Testis (tissue), 3 donors: Measurements from ENCODE around the gene UBAC2. TPM values are rescaled to one million over a fixed set of nuclear protein-coding genes. Genes with fewer than 3 reads are reported as not detected.

Experiments used
- DNase-seq: peaks from one replicate; pipeline ENCODE4 v3.0.0-alpha.2; 2019
- H3K27ac ChIP-seq, 2 donors: fragments of 200-600 bp; sonication (generic); one replicate each; pipeline ENCODE4 v1.5.1; 2019
- H3K27me3 ChIP-seq: fragments of 200-600 bp; sonication (generic); one replicate; pipeline ENCODE4 v1.5.1; 2019
- H3K36me3 ChIP-seq: fragments of 200-600 bp; sonication (generic); one replicate; pipeline ENCODE4 v1.5.1; 2017; ENCODE audit warnings: low read depth; ENCODE audit errors: missing control alignments
- H3K4me1 ChIP-seq: fragments of 200-600 bp; sonication (generic); one replicate; pipeline ENCODE4 v1.5.1; 2019
- H3K4me3 ChIP-seq, 2 donors: fragments of 200-600 bp; sonication (generic); one replicate each; pipeline ENCODE4 v1.5.1; 2017 to 2019
- H3K9me3 ChIP-seq: fragments of 200-600 bp; sonication (generic); one replicate; pipeline ENCODE4 v1.5.1; 2017
- POLR2A ChIP-seq: fragments of 450-650 bp; IDR thresholded peaks from one replicate; pipeline ENCODE4 v1.6.1; 2017; ENCODE audit warnings: antibody characterized with exemption, mild to moderate bottlenecking, moderate library complexity
- WGBS, 2 donors: methylation state at CpG; one replicate each; pipeline ENCODE4 v1.1.5; 2018; 5-methylcytosine and 5-hydroxymethylcytosine counted together
- intact Hi-C: fragments of 100-400 bp; cut with DNase I; formaldehyde crosslinking; loops from one replicate; pipeline ENCODE4 v1.15.1; 2023; ENCODE audit warnings: low total_unique reads
- polyA plus RNA-seq: library from polyadenylated mRNA; stranded (reverse); fragments of 350-450 nt; fragmentation: Illumina TruSeq; extraction: RNeasy Lipid Tissue Mini Kit (QIAGEN cat#74804); gene quantifications from one replicate; pipeline ENCODE4 v1.2.3, GENCODE V29; 2014; ENCODE audit warnings: low read depth, low replicate concordance; ENCODE audit not compliant: insufficient read depth
- total RNA-seq, 2 donors: library from RNA; depleted of rRNA; stranded (reverse); fragments of >200 nt; gene quantifications; one replicate each; pipeline ENCODE4 v1.2.3, GENCODE V29; 2016
- TF ChIP-seq, protein P1 (sequence below), 3 experiments: fragments of 450-650 bp in 2 of 3; fragments of 200-600 bp in 1 of 3; sonication (generic) in 1 of 3; IDR thresholded peaks; one replicate each; pipeline ENCODE4 v1.5.1; 2016 to 2019; ENCODE audit warnings: antibody characterized with exemption in 3 of 3, mild to moderate bottlenecking in 2 of 3, moderate library complexity in 1 of 3

Gene UBAC2
- total and polyA plus RNA-seq, 3 donors from 2014 or later, result 85.5 to 147 (median 93.0) TPM

DNA sequence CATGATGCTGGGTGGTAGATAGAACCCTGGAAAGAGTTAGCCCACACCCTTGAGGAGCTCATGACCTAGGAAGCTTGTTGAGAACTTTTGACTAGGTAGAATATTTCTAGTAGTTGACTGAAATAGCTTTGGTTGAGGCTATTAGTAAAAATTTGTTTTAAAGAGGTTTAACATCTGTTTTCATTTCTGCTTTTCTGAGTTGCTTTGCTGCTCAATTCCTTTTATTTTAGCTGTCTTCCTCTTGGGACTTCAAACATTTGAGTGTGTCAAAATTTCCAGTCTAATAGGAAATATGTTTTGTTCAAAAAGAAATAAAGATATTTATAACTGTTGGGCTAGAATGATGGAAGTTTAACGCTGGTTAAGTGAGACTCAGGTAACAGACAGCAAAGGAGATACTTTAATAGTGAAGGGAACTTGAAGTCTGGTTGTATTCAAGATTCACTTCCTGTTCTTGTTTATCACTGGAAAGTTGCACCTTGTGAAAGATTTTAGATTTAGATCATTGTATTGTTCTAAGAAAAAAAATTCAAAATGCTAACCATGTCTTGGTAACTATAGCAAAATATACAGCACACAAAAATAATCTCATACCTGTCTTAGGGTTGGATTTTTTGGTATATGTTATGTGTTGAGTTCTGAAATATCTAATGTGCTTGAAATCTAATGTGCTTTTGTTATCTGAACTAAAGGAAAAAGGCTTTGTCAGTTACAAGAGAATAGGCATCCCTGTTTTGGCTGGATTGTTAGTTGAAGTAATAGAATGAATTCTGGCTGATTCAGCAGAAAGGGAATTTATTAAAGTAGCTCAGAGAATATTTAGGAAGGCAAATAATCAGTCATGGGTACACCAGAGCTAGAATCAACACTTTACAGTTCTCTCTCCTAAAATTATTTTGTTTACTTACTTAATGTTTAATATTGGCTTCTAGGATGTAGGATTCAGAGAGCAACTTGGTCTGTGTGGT is 81.9 kb downstream of the UBAC2 start:
- 68 to 75% methylated on average over 1 of the region's 1 CpG for WGBS, 2 donors
- Histone ChIP-seq H3K27me3 (no peaks in the 10 kb centered on the region), H3K9me3 (no peaks in the 10 kb centered on the region), H3K27ac (peak overlapping the region in 1 of 2 donors; percentile 57), H3K4me3 (no peak overlapping the region), H3K36me3 (no peaks in the 10 kb centered on the region), H3K4me1 (peaks cover 53% of the 10 kb centered on the region)
- TF ChIP-seq, protein P1, sequence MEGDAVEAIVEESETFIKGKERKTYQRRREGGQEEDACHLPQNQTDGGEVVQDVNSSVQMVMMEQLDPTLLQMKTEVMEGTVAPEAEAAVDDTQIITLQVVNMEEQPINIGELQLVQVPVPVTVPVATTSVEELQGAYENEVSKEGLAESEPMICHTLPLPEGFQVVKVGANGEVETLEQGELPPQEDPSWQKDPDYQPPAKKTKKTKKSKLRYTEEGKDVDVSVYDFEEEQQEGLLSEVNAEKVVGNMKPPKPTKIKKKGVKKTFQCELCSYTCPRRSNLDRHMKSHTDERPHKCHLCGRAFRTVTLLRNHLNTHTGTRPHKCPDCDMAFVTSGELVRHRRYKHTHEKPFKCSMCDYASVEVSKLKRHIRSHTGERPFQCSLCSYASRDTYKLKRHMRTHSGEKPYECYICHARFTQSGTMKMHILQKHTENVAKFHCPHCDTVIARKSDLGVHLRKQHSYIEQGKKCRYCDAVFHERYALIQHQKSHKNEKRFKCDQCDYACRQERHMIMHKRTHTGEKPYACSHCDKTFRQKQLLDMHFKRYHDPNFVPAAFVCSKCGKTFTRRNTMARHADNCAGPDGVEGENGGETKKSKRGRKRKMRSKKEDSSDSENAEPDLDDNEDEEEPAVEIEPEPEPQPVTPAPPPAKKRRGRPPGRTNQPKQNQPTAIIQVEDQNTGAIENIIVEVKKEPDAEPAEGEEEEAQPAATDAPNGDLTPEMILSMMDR (IDR thresholded peaks at IDR 0.05), result no peak
- no peak for TF ChIP-seq POLR2A
- no peak for DNase-seq
- intact Hi-C loops, result no loop called here

DNA sequence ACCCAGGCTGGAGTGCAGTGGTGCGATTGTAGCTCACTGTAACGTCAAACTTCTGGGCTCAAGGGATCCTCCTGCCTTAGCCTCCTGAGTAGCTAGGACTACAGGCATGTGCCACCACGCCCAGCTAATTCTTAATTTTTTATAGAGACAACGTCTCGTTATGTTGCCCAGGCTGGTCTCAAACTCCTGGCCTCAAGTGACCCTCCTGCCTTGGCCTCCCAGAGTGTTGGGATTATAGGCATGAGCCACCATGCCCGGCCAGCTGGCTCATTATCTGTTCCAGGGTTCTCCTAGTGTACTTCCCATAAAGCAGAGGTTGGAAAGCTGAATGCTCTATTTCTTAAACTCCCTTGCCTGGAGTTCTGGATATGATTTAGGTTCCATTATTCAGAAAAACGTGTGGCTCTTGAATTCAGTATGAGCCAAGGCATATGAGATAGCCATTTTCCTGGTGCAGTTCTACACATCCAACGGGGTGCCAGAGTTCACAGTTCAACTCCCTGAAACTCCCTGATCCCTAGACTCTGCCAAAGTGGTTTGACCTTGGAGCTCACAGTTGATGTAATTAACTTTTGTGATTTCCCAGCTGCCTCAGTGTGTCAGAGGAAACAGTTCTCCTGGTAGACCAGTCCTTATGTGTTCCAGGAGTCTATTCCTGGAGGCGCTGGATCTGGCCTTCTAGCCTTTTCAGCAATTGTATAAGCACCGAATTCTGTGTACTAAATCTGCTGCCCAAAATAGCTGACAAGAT is 85.0 kb downstream of the UBAC2 start:
- TF ChIP-seq, protein P1 (IDR thresholded peaks at IDR 0.05), result no peak
- no peak for TF ChIP-seq POLR2A
- WGBS, 2 donors, result 52 to 71% methylated on average over 10 of the region's 10 CpGs
- H3K36me3 ChIP-seq, result no peaks in the 10 kb centered on the region
- no peak overlapping the region for H3K4me3 ChIP-seq
- peaks cover 73% of the 10 kb centered on the region for H3K4me1 ChIP-seq
- H3K27me3 ChIP-seq, result no peaks in the 10 kb centered on the region
- H3K9me3 ChIP-seq, result no peaks in the 10 kb centered on the region
- H3K27ac ChIP-seq, result peak overlapping the region; percentile 39 to 64
- intact Hi-C loops, result no loop called here
- peak; percentile 75 for DNase-seq

DNA sequence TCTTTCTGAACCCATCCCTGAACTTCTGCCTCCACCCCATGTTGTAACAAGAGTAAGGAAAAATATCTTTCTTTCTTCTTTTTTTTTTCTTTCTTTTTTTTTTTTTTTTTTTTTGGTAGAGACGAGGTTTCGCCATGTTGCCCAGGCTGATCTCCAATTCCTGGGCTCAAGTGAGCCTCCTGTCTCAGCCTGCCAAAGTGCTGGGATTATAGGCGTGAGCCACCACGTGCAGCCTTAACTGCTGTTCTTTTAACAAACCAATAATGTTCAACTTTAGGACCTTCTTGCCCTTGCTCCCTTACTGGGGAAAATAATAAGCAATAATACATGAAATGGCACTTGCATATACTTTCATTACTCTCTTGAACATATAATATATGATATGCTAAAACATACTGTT is 86.9 kb downstream of the UBAC2 start:
- H3K36me3 ChIP-seq, result no peaks in the 10 kb centered on the region
- peak; percentile 65 for DNase-seq
- TF ChIP-seq POLR2A, result no peak
- TF ChIP-seq, protein P1 (IDR thresholded peaks at IDR 0.05), result no peak
- peak overlapping the region; percentile 29 to 39 for H3K27ac ChIP-seq
- H3K4me1 ChIP-seq, result peaks cover 59% of the 10 kb centered on the region
- H3K4me3 ChIP-seq, result no peak overlapping the region
- H3K27me3 ChIP-seq, result no peaks in the 10 kb centered on the region
- intact Hi-C loops, result no loop called here
- no peaks in the 10 kb centered on the region for H3K9me3 ChIP-seq
- 32 to 76% methylated on average over 4 of the region's 4 CpGs for WGBS, 2 donors

DNA sequence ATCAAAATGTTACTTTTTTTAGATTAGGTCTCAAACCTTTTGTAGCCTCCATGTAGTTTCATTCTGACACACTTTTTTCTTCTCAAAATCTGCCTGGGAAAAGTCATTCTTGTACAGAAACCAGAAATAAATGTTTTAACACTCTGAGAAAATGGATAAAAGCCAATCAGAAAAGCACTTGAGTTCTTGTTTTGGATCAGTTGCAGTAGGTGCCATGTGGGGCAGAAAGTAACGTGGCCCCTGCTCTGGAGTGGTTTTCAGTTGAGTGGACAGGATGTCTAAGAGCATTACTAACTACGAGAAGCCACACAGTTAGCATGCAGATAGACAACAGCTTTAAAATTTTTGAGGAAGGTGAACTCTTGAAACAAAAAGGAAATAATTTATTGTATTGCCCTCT is 87.4 kb downstream of the UBAC2 start:
- Histone ChIP-seq H3K27ac (peak overlapping the region; percentile 29 to 62), H3K4me3 (no peak overlapping the region), H3K9me3 (no peaks in the 10 kb centered on the region), H3K36me3 (no peaks in the 10 kb centered on the region), H3K4me1 (peaks cover 55% of the 10 kb centered on the region), H3K27me3 (no peaks in the 10 kb centered on the region)
- intact Hi-C loops, result no loop called here
- WGBS, 2 donors, result 59 to 61% methylated on average over 2 of the region's 2 CpGs
- TF ChIP-seq POLR2A, result no peak
- TF ChIP-seq, protein P1 (IDR thresholded peaks at IDR 0.05), result no peak
- DNase-seq, result no peak
